ENCODE measurements around the gene CYP27C1.

Gene CYP27C1

GRCh38 chr2:127173057-127173456 is 47.0 kb downstream of the CYP27C1 start:
- H3K27me3 ChIP-seq (ENCODE audit: low read depth, low read length), result 0 out of 2 replicates have a peak, but pooled peaks cover 4% of the 10 kb centered on the region
- no peak overlapping the region for H3K4me2 ChIP-seq (ENCODE audit: low read length)
- no peak overlapping the region for H2AFZ ChIP-seq (ENCODE audit: low read depth, low read length)
- no peak overlapping the region for H3K27ac ChIP-seq (ENCODE audit: low read length)
- H3K79me2 ChIP-seq (ENCODE audit: low read length), result no peaks in the 10 kb centered on the region
- H4K20me1 ChIP-seq (ENCODE audit: insufficient read depth, low read length), result no peaks in the 10 kb centered on the region
- TF ChIP-seq EZH2phosphoT487 (IDR thresholded peaks at IDR 0.05; ENCODE audit: low read depth), result no peak
- TF ChIP-seq, protein P1, sequence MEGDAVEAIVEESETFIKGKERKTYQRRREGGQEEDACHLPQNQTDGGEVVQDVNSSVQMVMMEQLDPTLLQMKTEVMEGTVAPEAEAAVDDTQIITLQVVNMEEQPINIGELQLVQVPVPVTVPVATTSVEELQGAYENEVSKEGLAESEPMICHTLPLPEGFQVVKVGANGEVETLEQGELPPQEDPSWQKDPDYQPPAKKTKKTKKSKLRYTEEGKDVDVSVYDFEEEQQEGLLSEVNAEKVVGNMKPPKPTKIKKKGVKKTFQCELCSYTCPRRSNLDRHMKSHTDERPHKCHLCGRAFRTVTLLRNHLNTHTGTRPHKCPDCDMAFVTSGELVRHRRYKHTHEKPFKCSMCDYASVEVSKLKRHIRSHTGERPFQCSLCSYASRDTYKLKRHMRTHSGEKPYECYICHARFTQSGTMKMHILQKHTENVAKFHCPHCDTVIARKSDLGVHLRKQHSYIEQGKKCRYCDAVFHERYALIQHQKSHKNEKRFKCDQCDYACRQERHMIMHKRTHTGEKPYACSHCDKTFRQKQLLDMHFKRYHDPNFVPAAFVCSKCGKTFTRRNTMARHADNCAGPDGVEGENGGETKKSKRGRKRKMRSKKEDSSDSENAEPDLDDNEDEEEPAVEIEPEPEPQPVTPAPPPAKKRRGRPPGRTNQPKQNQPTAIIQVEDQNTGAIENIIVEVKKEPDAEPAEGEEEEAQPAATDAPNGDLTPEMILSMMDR (IDR thresholded peaks at IDR 0.05; ENCODE audit: low read depth, low read length), result no peak
- H3K9me3 ChIP-seq (ENCODE audit: insufficient read depth, low read length), result no peaks in the 10 kb centered on the region
- no peak overlapping the region for H3K4me3 ChIP-seq (ENCODE audit: low read length)
- no peaks in the 10 kb centered on the region for H3K36me3 ChIP-seq (replicated peaks; ENCODE audit: low read depth, low read length)
- no peaks in the 10 kb centered on the region for H3K4me1 ChIP-seq (ENCODE audit: low read length)
- no peak overlapping the region for H3K9ac ChIP-seq (ENCODE audit: low read length)

GRCh38 chr2:127172306-127172705 is 47.8 kb downstream of the CYP27C1 start:
- Histone ChIP-seq H3K79me2 (ENCODE audit: low read length) (no peaks in the 10 kb centered on the region), H2AFZ (ENCODE audit: low read depth, low read length) (no peak overlapping the region), H3K4me2 (ENCODE audit: low read length) (no peak overlapping the region), H3K36me3 (replicated peaks; ENCODE audit: low read depth, low read length) (no peaks in the 10 kb centered on the region), H3K27me3 (ENCODE audit: low read depth, low read length) (0 out of 2 replicates have a peak, but pooled peaks cover 4% of the 10 kb centered on the region), H3K4me1 (ENCODE audit: low read length) (no peaks in the 10 kb centered on the region), H3K9me3 (ENCODE audit: insufficient read depth, low read length) (no peaks in the 10 kb centered on the region), H3K9ac (ENCODE audit: low read length) (no peak overlapping the region), H3K27ac (ENCODE audit: low read length) (no peak overlapping the region), H3K4me3 (ENCODE audit: low read length) (no peak overlapping the region), H4K20me1 (ENCODE audit: insufficient read depth, low read length) (no peaks in the 10 kb centered on the region)
- no peak for TF ChIP-seq EZH2phosphoT487 (IDR thresholded peaks at IDR 0.05; ENCODE audit: low read depth)
- TF ChIP-seq, protein P1 (IDR thresholded peaks at IDR 0.05; ENCODE audit: low read depth, low read length), result no peak

- H3K4me1 ChIP-seq (ENCODE audit: low read length), result no peaks in the 10 kb centered on the region
- TF ChIP-seq, protein P1 (IDR thresholded peaks at IDR 0.05; ENCODE audit: low read depth, low read length), result no peak
- no peak for TF ChIP-seq EZH2phosphoT487 (IDR thresholded peaks at IDR 0.05; ENCODE audit: low read depth)
- no peak overlapping the region for H3K27ac ChIP-seq (ENCODE audit: low read length)
- no peaks in the 10 kb centered on the region for H4K20me1 ChIP-seq (ENCODE audit: insufficient read depth, low read length)
- H3K79me2 ChIP-seq (ENCODE audit: low read length), result no peaks in the 10 kb centered on the region
- no peak overlapping the region for H3K4me2 ChIP-seq (ENCODE audit: low read length)
- H3K36me3 ChIP-seq (replicated peaks; ENCODE audit: low read depth, low read length), result no peaks in the 10 kb centered on the region
- H3K9me3 ChIP-seq (ENCODE audit: insufficient read depth, low read length), result no peaks in the 10 kb centered on the region
- 0 out of 2 replicates have a peak, but pooled peaks cover 4% of the 10 kb centered on the region for H3K27me3 ChIP-seq (ENCODE audit: low read depth, low read length)
- no peak overlapping the region for H2AFZ ChIP-seq (ENCODE audit: low read depth, low read length)
- H3K4me3 ChIP-seq (ENCODE audit: low read length), result no peak overlapping the region
- H3K9ac ChIP-seq (ENCODE audit: low read length), result no peak overlapping the region
Observed at GRCh38 chr2:127170452-127171197, 49.5 kb downstream of the CYP27C1 start.

GRCh38 chr2:127170021-127170420 is 50.1 kb downstream of the CYP27C1 start:
- Histone ChIP-seq H3K4me1 (ENCODE audit: low read length) (no peaks in the 10 kb centered on the region), H3K4me2 (ENCODE audit: low read length) (no peak overlapping the region)
- no peak for TF ChIP-seq EZH2phosphoT487 (IDR thresholded peaks at IDR 0.05; ENCODE audit: low read depth)
- TF ChIP-seq, protein P1 (IDR thresholded peaks at IDR 0.05; ENCODE audit: low read depth, low read length), result no peak

More at GRCh38 chr2:127170021-127170420, 50.1 kb downstream of the CYP27C1 start:
- 0 out of 2 replicates have a peak, but pooled peaks cover 4% of the 10 kb centered on the region for H3K27me3 ChIP-seq (ENCODE audit: low read depth, low read length)
- no peak overlapping the region for H3K9ac ChIP-seq (ENCODE audit: low read length)
- no peaks in the 10 kb centered on the region for H3K36me3 ChIP-seq (replicated peaks; ENCODE audit: low read depth, low read length)
- H3K9me3 ChIP-seq (ENCODE audit: insufficient read depth, low read length), result no peaks in the 10 kb centered on the region
- H2AFZ ChIP-seq (ENCODE audit: low read depth, low read length), result no peak overlapping the region
- no peaks in the 10 kb centered on the region for H4K20me1 ChIP-seq (ENCODE audit: insufficient read depth, low read length)
- H3K4me3 ChIP-seq (ENCODE audit: low read length), result no peak overlapping the region
- no peak overlapping the region for H3K27ac ChIP-seq (ENCODE audit: low read length)
- H3K79me2 ChIP-seq (ENCODE audit: low read length), result no peaks in the 10 kb centered on the region
